HCT116 (cell line): Measurements from ENCODE around the gene SH2D3C. TPM values are rescaled to one million over a fixed set of nuclear protein-coding genes. Genes with fewer than 3 reads are reported as not detected.

Source experiments
- ATAC-seq: fragments of 200-7000 bp; cut with Tn5 transposase; 2 replicates; pipeline ENCODE4 v1.9.1; 2020; ENCODE audit warnings: mild to moderate bottlenecking, moderate library complexity
- BruUV-seq: library from RNA; stranded (reverse); fragments of 400-500 nt; replicated peaks from 2 replicates; lab custom pipeline; 2021; lab: Mats Ljungman, UMichigan
- CTCF ChIA-PET: fragments of 300-600 bp; sonication (Branson Sonifier 250); formaldehyde crosslinking; loops from one replicate; lab custom pipeline; 2021; ENCODE audit warnings: antibody characterized with exemption; lab: Charles Lee
- POLR2A ChIA-PET: fragments of 300-600, 350-600 bp; sonication (Branson Sonifier 250); formaldehyde crosslinking; loops from one replicate; lab custom pipeline; 2021; ENCODE audit warnings: antibody characterized with exemption; lab: Charles Lee
- RAD21 ChIA-PET, 2 experiments: fragments of 300-600 bp; sonication (Branson Sonifier 250); formaldehyde crosslinking; loops; one replicate each; lab custom pipeline; 2023; ENCODE audit warnings: low total read pairs in 2 of 2; ENCODE audit not compliant: uncharacterized antibody in 2 of 2, unreplicated experiment in 2 of 2, low non-redundant PET in 1 of 2; lab: Charles Lee
- DNase-seq: peaks from one replicate; pipeline ENCODE4 v3.0.0-alpha.2; 2010; ENCODE audit warnings: low read depth, low spot score
- H2AFZ ChIP-seq: fragments of 200-600 bp; shearing (Covaris generic), sonication (generic); 2 replicates; pipeline ENCODE4 v1.6.1; 2017; ENCODE audit warnings: low read depth, mixed run types, mixed read lengths, antibody characterized with exemption, low read length; ENCODE audit not compliant: poor library complexity, severe bottlenecking
- H3K27ac ChIP-seq: 2 replicates; pipeline ENCODE4 v1.5.1; 2012; ENCODE audit warnings: low read depth, low read length
- H3K27me3 ChIP-seq: fragments of 200-600 bp; sonication (generic); 2 replicates; pipeline ENCODE4 v1.6.1; 2016; ENCODE audit warnings: mixed run types, low read length, mixed read lengths; ENCODE audit not compliant: insufficient read depth
- H3K36me3 ChIP-seq, 2 experiments: fragments of 200-500 bp in 1 of 2; fragments of 200-600 bp in 1 of 2; sonication (Bioruptor generic) in 1 of 2; sonication (generic) in 1 of 2; 2 replicates each; pipeline versions ENCODE4 v1.5.1 to v1.6.1; 2014 to 2016; ENCODE audit warnings: low read length in 2 of 2, inconsistent platforms in 1 of 2, mixed read lengths in 1 of 2, mixed run types in 1 of 2; ENCODE audit not compliant: insufficient read depth in 2 of 2, control insufficient read depth in 1 of 2
- H3K4me1 ChIP-seq, 2 experiments: fragments of 200-600 bp in 1 of 2; sonication (generic) in 1 of 2; 2 replicates each; pipeline versions ENCODE4 v1.5.1 to v1.6.1; 2012 to 2017; ENCODE audit warnings: low read length in 2 of 2, inconsistent platforms in 1 of 2, mild to moderate bottlenecking in 1 of 2, mixed read lengths in 1 of 2, mixed run types in 1 of 2, moderate library complexity in 1 of 2; ENCODE audit not compliant: insufficient read depth in 2 of 2, control insufficient read depth in 1 of 2
- H3K4me2 ChIP-seq: fragments of 200-600 bp; sonication (generic); 2 replicates; pipeline ENCODE4 v1.6.1; 2017; ENCODE audit warnings: mixed run types, low read length, mixed read lengths
- H3K4me3 ChIP-seq, 2 experiments: fragments of 200-600 bp in 1 of 2; sonication (generic) in 1 of 2; replicated peaks in 1 of 2; 2 replicates each; pipeline ENCODE4 v1.5.1; 2011 to 2016; ENCODE audit warnings: low read length in 2 of 2, control low read depth in 1 of 2, low read depth in 1 of 2, mild to moderate bottlenecking in 1 of 2, mixed read lengths in 1 of 2, mixed run types in 1 of 2
- H3K79me2 ChIP-seq: fragments of 200-600 bp; sonication (generic); 2 replicates; pipeline ENCODE4 v1.6.1; 2017; ENCODE audit warnings: mild to moderate bottlenecking, mixed run types, low read length, moderate library complexity, mixed read lengths; ENCODE audit not compliant: insufficient read depth
- H3K9ac ChIP-seq: fragments of 200-600 bp; sonication (generic); 2 replicates; pipeline ENCODE4 v1.6.1; 2016; ENCODE audit warnings: low read length, mixed read lengths
- H3K9me2 ChIP-seq: fragments of 200-600 bp; sonication (generic), shearing (Covaris generic); 2 replicates; pipeline ENCODE4 v1.6.1; 2017; ENCODE audit warnings: mixed run types, mild to moderate bottlenecking, moderate library complexity; ENCODE audit not compliant: insufficient read depth
- H3K9me3 ChIP-seq, 2 experiments: fragments of 200-500 bp in 1 of 2; fragments of 200-600 bp in 1 of 2; sonication (Bioruptor generic) in 1 of 2; sonication (generic) in 1 of 2; 2 replicates each; pipeline ENCODE4 v1.6.1; 2014 to 2017; ENCODE audit warnings: low read length in 2 of 2, mixed read lengths in 2 of 2, inconsistent platforms in 1 of 2, low read depth in 1 of 2, mild to moderate bottlenecking in 1 of 2, mixed run types in 1 of 2, moderate library complexity in 1 of 2; ENCODE audit not compliant: control insufficient read depth in 1 of 2, insufficient read depth in 1 of 2
- H4K20me1 ChIP-seq: fragments of 200-600 bp; sonication (generic), shearing (Covaris generic); 2 replicates; pipeline ENCODE4 v1.6.1; 2017; ENCODE audit warnings: mixed run types, mild to moderate bottlenecking, moderate library complexity; ENCODE audit not compliant: insufficient read depth
- CBX3 ChIP-seq: IDR thresholded peaks from 2 replicates; pipeline ENCODE4 v1.6.1; 2012; ENCODE audit warnings: low read depth
- CEBPB ChIP-seq: IDR thresholded peaks from 2 replicates; pipeline ENCODE4 v1.6.1; 2012; ENCODE audit warnings: low read depth
- EGR1 ChIP-seq: IDR thresholded peaks from 2 replicates; pipeline ENCODE4 v1.6.1; 2012; ENCODE audit warnings: low read depth
- ELF1 ChIP-seq: IDR thresholded peaks from 2 replicates; pipeline ENCODE4 v1.6.1; 2012; ENCODE audit warnings: low read depth, borderline replicate concordance
- EZH2 ChIP-seq: fragments of 200-600 bp; sonication (generic); IDR thresholded peaks from 2 replicates; pipeline ENCODE4 v1.6.1; 2017; ENCODE audit warnings: antibody characterized with exemption, mixed run types
- FOSL1 ChIP-seq: IDR thresholded peaks from 2 replicates; pipeline ENCODE4 v1.6.1; 2012; ENCODE audit warnings: low read depth
- JUND ChIP-seq: IDR thresholded peaks from 2 replicates; pipeline ENCODE4 v1.6.1; 2012
- POLR2A ChIP-seq: IDR thresholded peaks from 2 replicates; pipeline ENCODE4 v1.7.0; 2011; ENCODE audit warnings: borderline replicate concordance; ENCODE audit not compliant: insufficient read depth, insufficient read length; ENCODE audit errors: extremely low read depth
- POLR2AphosphoS5 ChIP-seq: IDR thresholded peaks from 2 replicates; pipeline ENCODE4 v1.6.1; 2011; ENCODE audit warnings: mild to moderate bottlenecking, low read depth, low read length, moderate library complexity
- SIN3A ChIP-seq: IDR thresholded peaks from 2 replicates; pipeline ENCODE4 v1.6.1; 2012; ENCODE audit warnings: low read depth
- SP1 ChIP-seq: IDR thresholded peaks from 2 replicates; pipeline ENCODE4 v1.6.1; 2012; ENCODE audit warnings: low read depth
- SRF ChIP-seq: IDR thresholded peaks from 2 replicates; pipeline ENCODE4 v1.6.1; 2012; ENCODE audit warnings: low read depth
- TCF7L2 ChIP-seq: IDR thresholded peaks from 2 replicates; pipeline ENCODE4 v1.7.0; 2011; ENCODE audit warnings: borderline replicate concordance, inconsistent platforms; ENCODE audit not compliant: insufficient read depth, insufficient read length; ENCODE audit errors: extremely low read depth
- YY1 ChIP-seq: IDR thresholded peaks from 2 replicates; pipeline ENCODE4 v1.6.1; 2011; ENCODE audit warnings: low read length, low read depth, moderate library complexity, mild to moderate bottlenecking; ENCODE audit not compliant: insufficient replicate concordance; ENCODE audit errors: extremely low read depth
- ZFX ChIP-seq: fragments of 450-650 bp; IDR thresholded peaks from 2 replicates; pipeline ENCODE4 v1.6.1; 2017
- ZNF274 ChIP-seq: fragments of 200-500 bp; sonication (Bioruptor generic); IDR thresholded peaks from 2 replicates; pipeline ENCODE4 v1.6.1; 2014; ENCODE audit warnings: mild to moderate bottlenecking, low read depth, low read length, inconsistent platforms
- intact Hi-C: fragments of 100-400 bp; cut with micrococcal nuclease; formaldehyde crosslinking; loops from 2 replicates; pipeline ENCODE4 v1.10.0; 2022
- total RNA-seq: library from RNA; stranded (reverse); gene quantifications from one replicate; pipeline ENCODE4 v1.2.1, GENCODE V29; 2021; ENCODE audit not compliant: unreplicated experiment
- TF ChIP-seq, protein P1 (sequence below): IDR thresholded peaks from 2 replicates; pipeline ENCODE4 v1.6.1; 2012
- TF ChIP-seq, protein P2 (sequence below): IDR thresholded peaks from 2 replicates; pipeline ENCODE4 v1.6.1; 2011; ENCODE audit warnings: mild to moderate bottlenecking, low read length, moderate library complexity; ENCODE audit not compliant: insufficient replicate concordance; ENCODE audit errors: extremely low read depth
- TF ChIP-seq, protein P3 (sequence below): IDR thresholded peaks from 2 replicates; pipeline ENCODE4 v1.6.1; 2012

Gene SH2D3C
- total RNA-seq, 1 experiment from 2014 or later = 1.3 TPM

DNA sequence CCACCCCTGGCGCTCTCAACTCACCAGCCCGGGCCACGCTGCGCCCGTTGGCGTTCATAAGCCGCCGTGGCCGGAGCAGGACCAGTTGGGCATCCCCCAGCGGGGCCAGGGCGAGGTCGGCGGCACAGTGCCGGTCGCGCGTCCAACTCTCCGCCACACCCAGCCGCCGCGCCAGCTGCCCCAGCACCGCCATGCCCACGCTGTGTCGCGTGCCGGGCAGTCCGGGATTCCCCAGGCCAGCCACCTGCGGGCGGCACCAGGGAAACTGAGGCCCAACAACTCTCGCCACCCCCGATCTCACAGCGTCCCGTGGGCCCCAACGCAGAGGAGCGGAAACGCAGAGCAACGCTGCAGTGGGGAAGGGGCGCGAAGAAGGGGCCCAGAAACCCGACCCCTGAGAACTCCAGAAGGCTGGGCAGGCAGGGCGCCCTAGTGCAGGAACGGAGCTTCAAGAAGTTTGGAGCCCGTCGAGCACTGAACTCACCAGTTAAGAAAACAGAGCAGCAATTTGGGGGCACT is 63.5 kb downstream of the SH2D3C start:
- intact Hi-C loops = no loop called here
- Histone ChIP-seq H3K79me2 (peaks cover 13% of the 10 kb centered on the region), H3K4me2 (peak overlapping the region; percentile 91), H3K4me1 (peaks cover 10 to 17% of the 10 kb centered on the region in 2 experiments), H3K9me2 (no peaks in the 10 kb centered on the region), H3K4me3 (peak overlapping the region; percentile 90 to 92), H3K36me3 (peaks cover 0 to 4% of the 10 kb centered on the region in 2 experiments; a peak in 1 of 4 replicates), H3K9ac (peak overlapping the region; percentile 93)
- POLR2A ChIA-PET = interaction anchor here (0.6 to 1.2 kb wide), 2 partner anchors 20 to 26 kb away, joined by 3 read pairs; no protein-coding TSS in a partner anchor
- TF ChIP-seq EZH2 (no peak), SP1 (no peak), ZFX (no peak), SIN3A (no peak), YY1 (no peak), ZNF274 (no peak), ELF1 (no peak), CEBPB (no peak), FOSL1 (no peak), TCF7L2 (no peak), SRF (no peak), POLR2AphosphoS5 (no peak), CBX3 (no peak), JUND (no peak), POLR2A (no peak), EGR1 (no peak)
- TF ChIP-seq, protein P1, sequence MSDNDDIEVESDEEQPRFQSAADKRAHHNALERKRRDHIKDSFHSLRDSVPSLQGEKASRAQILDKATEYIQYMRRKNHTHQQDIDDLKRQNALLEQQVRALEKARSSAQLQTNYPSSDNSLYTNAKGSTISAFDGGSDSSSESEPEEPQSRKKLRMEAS = no peak
- TF ChIP-seq, protein P2, sequence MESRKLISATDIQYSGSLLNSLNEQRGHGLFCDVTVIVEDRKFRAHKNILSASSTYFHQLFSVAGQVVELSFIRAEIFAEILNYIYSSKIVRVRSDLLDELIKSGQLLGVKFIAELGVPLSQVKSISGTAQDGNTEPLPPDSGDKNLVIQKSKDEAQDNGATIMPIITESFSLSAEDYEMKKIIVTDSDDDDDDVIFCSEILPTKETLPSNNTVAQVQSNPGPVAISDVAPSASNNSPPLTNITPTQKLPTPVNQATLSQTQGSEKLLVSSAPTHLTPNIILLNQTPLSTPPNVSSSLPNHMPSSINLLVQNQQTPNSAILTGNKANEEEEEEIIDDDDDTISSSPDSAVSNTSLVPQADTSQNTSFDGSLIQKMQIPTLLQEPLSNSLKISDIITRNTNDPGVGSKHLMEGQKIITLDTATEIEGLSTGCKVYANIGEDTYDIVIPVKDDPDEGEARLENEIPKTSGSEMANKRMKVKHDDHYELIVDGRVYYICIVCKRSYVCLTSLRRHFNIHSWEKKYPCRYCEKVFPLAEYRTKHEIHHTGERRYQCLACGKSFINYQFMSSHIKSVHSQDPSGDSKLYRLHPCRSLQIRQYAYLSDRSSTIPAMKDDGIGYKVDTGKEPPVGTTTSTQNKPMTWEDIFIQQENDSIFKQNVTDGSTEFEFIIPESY = no peak
- TF ChIP-seq, protein P3, sequence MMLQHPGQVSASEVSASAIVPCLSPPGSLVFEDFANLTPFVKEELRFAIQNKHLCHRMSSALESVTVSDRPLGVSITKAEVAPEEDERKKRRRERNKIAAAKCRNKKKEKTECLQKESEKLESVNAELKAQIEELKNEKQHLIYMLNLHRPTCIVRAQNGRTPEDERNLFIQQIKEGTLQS = no peak
- TF ChIP-seq, all 23 proteins: peak for 0
- Histone ChIP-seq H3K27ac (peak overlapping the region; percentile 82), H4K20me1 (no peaks in the 10 kb centered on the region), H2AFZ (no peak overlapping the region), H3K27me3 (no peaks in the 10 kb centered on the region), H3K9me3 (no peaks in the 10 kb centered on the region)
- DNase-seq (no peak), ATAC-seq (peak; percentile 18)
- TSS peak; percentile 69 for BruUV-seq
- ChIA-PET RAD21 (interaction anchor here in 1 of 2 experiments (1.2 kb wide), 1 partner anchor 20 kb away, joined by 4 read pairs; the partner anchor contains the start of gene TOR2A), CTCF (interaction anchor here (1.5 kb wide), 1 partner anchor 20 kb away, joined by 12 read pairs; the partner anchor contains the start of gene TOR2A)
